IMR-90 (cell line): ENCODE measurements around the gene PSG4. TPM values are rescaled to one million over a fixed set of nuclear protein-coding genes. Genes with fewer than 3 reads are reported as not detected.
A peak's percentile ranks its signal among the peaks of the same experiment; 100 is the strongest.
"Not testable (repeated sequence)": the region's sequence is repeated elsewhere in the genome, so short reads cannot be mapped to it uniquely, and the experiment has no call there.

Experiments
- ATAC-seq: fragments of 200-7000 bp; cut with Tn5 transposase; 2 replicates; pipeline ENCODE4 v1.9.1; 2020; ENCODE audit warnings: low read depth, mild to moderate bottlenecking, moderate library complexity
- BruUV-seq: library from RNA; stranded (reverse); fragments of 400-500 nt; replicated peaks from 2 replicates; lab custom pipeline; 2021; lab: Mats Ljungman, UMichigan
- CTCF ChIA-PET: fragments of 300-600 bp; formaldehyde crosslinking; extraction: SDS; loops from one replicate; lab custom pipeline; 2021; ENCODE audit warnings: antibody characterized with exemption; lab: Yijun Ruan, JAX
- POLR2A ChIA-PET: fragments of 300-600 bp; sonication (Branson Sonifier 250); formaldehyde crosslinking; loops from one replicate; lab custom pipeline; 2022; ENCODE audit warnings: antibody characterized with exemption; ENCODE audit not compliant: unreplicated experiment; lab: Charles Lee
- DNase-seq: peaks from one replicate; pipeline ENCODE4 v3.0.0; 2013
- H2AFZ ChIP-seq: replicated peaks from 2 replicates; pipeline ENCODE3; 2013; ENCODE audit warnings: low read length, mild to moderate bottlenecking; ENCODE audit not compliant: poor library complexity
- H2AK5ac ChIP-seq: 2 replicates; pipeline ENCODE4 v1.6.1; 2013; ENCODE audit warnings: low read depth, low read length, inconsistent platforms
- H2AK9ac ChIP-seq: replicated peaks from 2 replicates; pipeline ENCODE3; 2013; ENCODE audit warnings: mild to moderate bottlenecking, low read depth, low read length, moderate library complexity; ENCODE audit not compliant: poor library complexity
- H2BK120ac ChIP-seq: 2 replicates; pipeline ENCODE4 v1.6.1; 2013; ENCODE audit warnings: low read depth, low read length, inconsistent platforms
- H2BK15ac ChIP-seq: 3 replicates; pipeline ENCODE4 v1.6.1; 2013; ENCODE audit warnings: low read depth, low read length, inconsistent platforms
- H2BK20ac ChIP-seq: 2 replicates; pipeline ENCODE4 v1.6.1; 2013; ENCODE audit warnings: low read depth, mild to moderate bottlenecking, inconsistent platforms, low read length, moderate library complexity
- H2BK5ac ChIP-seq: 2 replicates; pipeline ENCODE4 v1.6.1; 2013; ENCODE audit warnings: mild to moderate bottlenecking, low read depth, low read length, inconsistent platforms; ENCODE audit not compliant: poor library complexity, severe bottlenecking
- H3K14ac ChIP-seq: replicated peaks from 2 replicates; pipeline ENCODE4 v1.6.1; 2013; ENCODE audit warnings: low read depth, low read length, inconsistent platforms
- H3K18ac ChIP-seq: 2 replicates; pipeline ENCODE4 v1.6.1; 2013; ENCODE audit warnings: low read depth, low read length, control low read depth
- H3K23ac ChIP-seq: 2 replicates; pipeline ENCODE4 v1.6.1; 2013; ENCODE audit warnings: low read depth, low read length, inconsistent platforms
- H3K27ac ChIP-seq: 2 replicates; pipeline ENCODE4 v1.5.1; 2013; ENCODE audit warnings: mild to moderate bottlenecking, control low read depth, low read length; ENCODE audit not compliant: insufficient read depth
- H3K27me3 ChIP-seq: 2 replicates; pipeline ENCODE4 v1.6.1; 2013; ENCODE audit warnings: low read length; ENCODE audit not compliant: control insufficient read depth, insufficient read depth
- H3K36me3 ChIP-seq: 2 replicates; pipeline ENCODE4 v1.6.1; 2013; ENCODE audit warnings: low read length, mixed read lengths; ENCODE audit not compliant: control insufficient read depth, insufficient read depth
- H3K4ac ChIP-seq: 2 replicates; pipeline ENCODE4 v1.6.1; 2013; ENCODE audit warnings: low read depth, low read length, inconsistent platforms
- H3K4me1 ChIP-seq: 2 replicates; pipeline ENCODE4 v1.6.1; 2013; ENCODE audit warnings: low read length, mixed read lengths; ENCODE audit not compliant: control insufficient read depth, insufficient read depth
- H3K4me2 ChIP-seq: 2 replicates; pipeline ENCODE4 v1.6.1; 2013; ENCODE audit warnings: low read depth, mild to moderate bottlenecking, control low read depth, low read length, moderate library complexity
- H3K4me3 ChIP-seq: 2 replicates; pipeline ENCODE4 v1.5.1; 2013; ENCODE audit warnings: low read depth, mild to moderate bottlenecking, control low read depth, low read length, moderate library complexity; ENCODE audit not compliant: insufficient read depth
- H3K56ac ChIP-seq: 2 replicates; pipeline ENCODE4 v1.6.1; 2013; ENCODE audit warnings: low read length, inconsistent platforms; ENCODE audit not compliant: insufficient read depth; ENCODE audit errors: extremely low read depth
- H3K79me1 ChIP-seq, 2 experiments: 2 replicates each; pipeline ENCODE4 v1.6.1; 2013; ENCODE audit warnings: low read length in 2 of 2, inconsistent platforms in 1 of 2, low read depth in 1 of 2
- H3K9ac ChIP-seq: 2 replicates; pipeline ENCODE4 v1.6.1; 2013; ENCODE audit warnings: low read depth, low read length, control low read depth
- H3K9me1 ChIP-seq: 2 replicates; pipeline ENCODE4 v1.6.1; 2013; ENCODE audit warnings: low read length, inconsistent platforms; ENCODE audit not compliant: insufficient read depth
- H3K9me3 ChIP-seq: 2 replicates; pipeline ENCODE4 v1.6.1; 2013; ENCODE audit warnings: low read length; ENCODE audit not compliant: control insufficient read depth, insufficient read depth
- H4K20me1 ChIP-seq: 2 replicates; pipeline ENCODE4 v1.6.1; 2013; ENCODE audit warnings: low read length, inconsistent platforms; ENCODE audit not compliant: insufficient read depth
- H4K5ac ChIP-seq: 2 replicates; pipeline ENCODE4 v1.6.1; 2013; ENCODE audit warnings: mild to moderate bottlenecking, low read depth, low read length, control low read depth
- H4K8ac ChIP-seq, 2 experiments: 2 replicates each; pipeline ENCODE4 v1.6.1; 2013; ENCODE audit warnings: low read depth in 2 of 2, low read length in 2 of 2, control low read depth in 1 of 2, inconsistent platforms in 1 of 2
- H4K91ac ChIP-seq: 2 replicates; pipeline ENCODE4 v1.6.1; 2013; ENCODE audit warnings: low read depth, low read length, inconsistent platforms; ENCODE audit not compliant: insufficient read depth
- WGBS, 2 experiments: methylation state at CpG; one replicate each; pipeline versions ENCODE4 v1.1.5 to v1.1.7; 2013; ENCODE audit warnings: missing lambda C conversion rate in 2 of 2; ENCODE audit not compliant: insufficient read length in 1 of 2; ENCODE audit errors: extremely low coverage in 2 of 2; 5-methylcytosine and 5-hydroxymethylcytosine counted together
- dilution Hi-C: fragments of 300-500 bp; cut with HindIII; formaldehyde crosslinking; loops from one replicate; pipeline ENCODE4 v1.14.3; 2018; ENCODE audit warnings: low sequenced_read_pairs; ENCODE audit not compliant: unreplicated experiment
- in situ Hi-C: fragments of 300-500 bp; cut with MboI; formaldehyde crosslinking; loops from 3 replicates; pipeline ENCODE4 v1.14.3; 2019; ENCODE audit warnings: low sequenced_read_pairs, inconsistent platforms, mixed read lengths
- intact Hi-C: fragments of 100-400 bp; cut with micrococcal nuclease; formaldehyde crosslinking; loops from 2 replicates; pipeline ENCODE4 v1.10.0; 2022
- polyA plus RNA-seq, 3 experiments: library from polyadenylated mRNA; depleted of rRNA; stranded (reverse); fragments of >200 nt; gene quantifications; 2 replicates each; pipeline ENCODE4 v1.2.3, GENCODE V29; 2012; ENCODE audit warnings: low replicate concordance in 1 of 3
- total RNA-seq: library from RNA; depleted of rRNA; stranded (reverse); fragments of >200 nt; gene quantifications from 2 replicates; pipeline ENCODE4 v1.2.3, GENCODE V29; 2012

PSG4 gene
- total and polyA plus RNA-seq, 2 of the 4 experiments (the other 2 are of a cell fraction): 106 to 223 TPM

DNA sequence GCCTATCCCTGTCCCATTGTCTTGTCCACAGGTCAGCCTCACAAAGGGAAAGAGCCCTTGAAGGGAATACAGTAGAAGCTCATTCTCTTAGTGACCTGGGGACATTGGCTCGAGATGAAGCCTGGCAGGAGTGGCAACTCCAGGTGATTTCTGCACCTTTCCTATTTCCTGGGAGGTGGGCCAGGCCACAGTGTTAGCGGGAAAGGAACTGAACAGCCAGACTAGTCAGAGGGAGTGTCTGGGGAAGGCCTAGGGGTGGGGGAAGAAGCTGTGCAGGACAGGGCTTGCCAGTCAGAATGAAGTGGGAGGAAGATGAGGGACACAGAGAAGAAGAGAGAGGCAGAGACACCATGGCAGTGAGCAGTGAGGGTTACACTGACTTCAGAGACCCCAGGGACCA lies 3.5 kb downstream of the PSG4 start:
- H3K4me3 ChIP-seq, ATAC-seq, H2AK9ac ChIP-seq, H2AFZ ChIP-seq, BruUV-seq, H3K36me3 ChIP-seq, dilution Hi-C loops, CTCF ChIA-PET, DNase-seq, H4K20me1 ChIP-seq, intact Hi-C loops, H3K9me3 ChIP-seq, H3K9me1 ChIP-seq, POLR2A ChIA-PET, in situ Hi-C loops, H3K27me3 ChIP-seq: not testable (repeated sequence)
- Histone ChIP-seq H3K27ac (peak overlapping the region; percentile 99), H3K79me1 (peaks cover 9 to 24% of the 10 kb centered on the region in 2 experiments), H3K56ac (peak overlapping the region; percentile 83), H2BK15ac (peak overlapping the region; percentile 52; the same call in 1 of the 3 replicates), H4K8ac (peak overlapping the region; percentile 67 to 98), H3K14ac (peak overlapping the region; percentile 97), H3K4me1 (peaks cover 14% of the 10 kb centered on the region), H3K9ac (peak overlapping the region; percentile 66), H3K23ac (peak overlapping the region; percentile 95), H3K4ac (peak overlapping the region; percentile 99), H2BK5ac (peak overlapping the region; percentile 100), H2BK20ac (peak overlapping the region; percentile 95), H3K18ac (peak overlapping the region; percentile 100), H4K91ac (peak overlapping the region; percentile 100), H2BK120ac (peak overlapping the region; percentile 99), H2AK5ac (peak overlapping the region; percentile 98), H4K5ac (peak overlapping the region; percentile 100), H3K4me2 (peak overlapping the region; percentile 34)
- no CpG with 5 or more reads among the region's 2 CpGs for WGBS, 2 experiments
